Mesendoderm (in vitro differentiated cells): ENCODE measurements around the gene SUMF1.

Source experiments
- DNase-seq: peaks from one replicate; pipeline ENCODE4 v3.0.0; 2013
- H2AK5ac ChIP-seq: 2 replicates; pipeline ENCODE4 v1.6.1; 2013; ENCODE audit warnings: low read length, inconsistent platforms
- H2BK120ac ChIP-seq: 2 replicates; pipeline ENCODE4 v1.6.1; 2013; ENCODE audit warnings: low read depth, mild to moderate bottlenecking, low read length, moderate library complexity, mixed read lengths
- H2BK15ac ChIP-seq: replicated peaks from 2 replicates; pipeline ENCODE4 v1.6.1; 2013; ENCODE audit warnings: low read depth, mild to moderate bottlenecking, moderate library complexity
- H2BK5ac ChIP-seq: 2 replicates; pipeline ENCODE4 v1.6.1; 2013; ENCODE audit warnings: low read length, inconsistent platforms
- H3K18ac ChIP-seq: 2 replicates; pipeline ENCODE4 v1.6.1; 2013; ENCODE audit warnings: mild to moderate bottlenecking, low read length, mixed read lengths
- H3K23ac ChIP-seq: one replicate; pipeline ENCODE4 v1.6.1; 2013; ENCODE audit warnings: low read length
- H3K27ac ChIP-seq: 2 replicates; pipeline ENCODE4 v1.5.1; 2013; ENCODE audit warnings: low read depth, mild to moderate bottlenecking, inconsistent platforms, low read length, moderate library complexity
- H3K27me3 ChIP-seq: 2 replicates; pipeline ENCODE4 v1.6.1; 2013; ENCODE audit warnings: low read length, control low read depth, mild to moderate bottlenecking, inconsistent platforms; ENCODE audit not compliant: insufficient read depth, poor library complexity
- H3K36me3 ChIP-seq: 2 replicates; pipeline ENCODE4 v1.6.1; 2013; ENCODE audit warnings: low read length, inconsistent platforms; ENCODE audit not compliant: control insufficient read depth, insufficient read depth
- H3K4ac ChIP-seq: one replicate; pipeline ENCODE4 v1.6.1; 2013; ENCODE audit warnings: low read depth, mild to moderate bottlenecking, low read length, moderate library complexity
- H3K4me1 ChIP-seq: 2 replicates; pipeline ENCODE4 v1.6.1; 2013; ENCODE audit warnings: low read depth, low read length, inconsistent platforms; ENCODE audit not compliant: control insufficient read depth
- H3K4me2 ChIP-seq: 2 replicates; pipeline ENCODE4 v1.6.1; 2013; ENCODE audit warnings: low read length
- H3K4me3 ChIP-seq: 2 replicates; pipeline ENCODE4 v1.5.1; 2013; ENCODE audit warnings: mild to moderate bottlenecking, low read length
- H3K56ac ChIP-seq: one replicate; pipeline ENCODE4 v1.6.1; 2013; ENCODE audit warnings: low read length
- H3K79me1 ChIP-seq: 2 replicates; pipeline ENCODE4 v1.6.1; 2013; ENCODE audit warnings: low read length, inconsistent platforms
- H3K79me2 ChIP-seq: 2 replicates; pipeline ENCODE4 v1.6.1; 2013; ENCODE audit warnings: mild to moderate bottlenecking, low read length; ENCODE audit not compliant: control insufficient read depth, insufficient read depth
- H3K9ac ChIP-seq: 2 replicates; pipeline ENCODE4 v1.6.1; 2013; ENCODE audit warnings: low read length, inconsistent platforms
- H4K5ac ChIP-seq: one replicate; pipeline ENCODE4 v1.6.1; 2013; ENCODE audit warnings: low read length
- H4K8ac ChIP-seq: one replicate; pipeline ENCODE4 v1.6.1; 2013; ENCODE audit warnings: low read depth, mild to moderate bottlenecking, control low read depth, low read length, moderate library complexity
- WGBS: extraction: QIAGEN DNeasy Blood & Tissue Kit; methylation state at CpG from one replicate; pipeline ENCODE4 v1.1.7; 2013; ENCODE audit warnings: low lambda C conversion rate, missing lambda C conversion rate; ENCODE audit not compliant: insufficient coverage; ENCODE audit errors: extremely low coverage; 5-methylcytosine and 5-hydroxymethylcytosine counted together

SUMF1 gene

GRCh38 chr3:4426782-4427344 lies 40.2 kb downstream of the SUMF1 start:
- DNase-seq = peak; percentile 33
- no peak overlapping the region for H3K56ac ChIP-seq

GRCh38 chr3:4426261-4426781 lies 40.7 kb downstream of the SUMF1 start:
- no peak overlapping the region for H3K9ac ChIP-seq
- DNase-seq = no peak
- no peak overlapping the region for H3K4me3 ChIP-seq
- H2BK15ac ChIP-seq = no peak overlapping the region
- H2BK120ac ChIP-seq = no peak overlapping the region
- H3K36me3 ChIP-seq = no peaks in the 10 kb centered on the region
- no peaks in the 10 kb centered on the region for H3K4me1 ChIP-seq
- no peak overlapping the region for H3K23ac ChIP-seq
- H3K18ac ChIP-seq = no peak overlapping the region
- H4K5ac ChIP-seq = no peak overlapping the region
- no peaks in the 10 kb centered on the region for H3K27me3 ChIP-seq
- no peak overlapping the region for H3K27ac ChIP-seq
- no peaks in the 10 kb centered on the region for H3K79me2 ChIP-seq
- no CpG with 5 or more reads among the region's 3 CpGs for WGBS
- H2AK5ac ChIP-seq = no peak overlapping the region
- H3K4me2 ChIP-seq = no peak overlapping the region
- H3K56ac ChIP-seq = no peak overlapping the region
- H3K4ac ChIP-seq = no peak overlapping the region
- no peak overlapping the region for H2BK5ac ChIP-seq
- no peak overlapping the region for H4K8ac ChIP-seq
- H3K79me1 ChIP-seq = no peaks in the 10 kb centered on the region

More at GRCh38 chr3:4426782-4427344, 40.2 kb downstream of the SUMF1 start:
- no peak overlapping the region for H2AK5ac ChIP-seq
- no peak overlapping the region for H3K4me3 ChIP-seq
- H3K23ac ChIP-seq = no peak overlapping the region
- H3K4ac ChIP-seq = no peak overlapping the region
- no peak overlapping the region for H3K4me2 ChIP-seq
- H4K8ac ChIP-seq = no peak overlapping the region
- no CpG with 5 or more reads among the region's 4 CpGs for WGBS
- no peak overlapping the region for H4K5ac ChIP-seq
- H3K27me3 ChIP-seq = no peaks in the 10 kb centered on the region
- H3K79me2 ChIP-seq = no peaks in the 10 kb centered on the region
- no peak overlapping the region for H2BK15ac ChIP-seq
- H3K4me1 ChIP-seq = no peaks in the 10 kb centered on the region
- no peak overlapping the region for H3K9ac ChIP-seq
- no peaks in the 10 kb centered on the region for H3K36me3 ChIP-seq
- H3K27ac ChIP-seq = no peak overlapping the region
- no peak overlapping the region for H3K18ac ChIP-seq
- H2BK120ac ChIP-seq = no peak overlapping the region
- no peaks in the 10 kb centered on the region for H3K79me1 ChIP-seq
- H2BK5ac ChIP-seq = no peak overlapping the region

- no peak overlapping the region for H3K4me3 ChIP-seq
- no peak overlapping the region for H2BK120ac ChIP-seq
- no CpG with 5 or more reads among the region's 4 CpGs for WGBS
- no peak overlapping the region for H3K9ac ChIP-seq
- H4K5ac ChIP-seq = no peak overlapping the region
- no peak overlapping the region for H3K4me2 ChIP-seq
- no peak overlapping the region for H3K18ac ChIP-seq
- no peaks in the 10 kb centered on the region for H3K79me1 ChIP-seq
- no peak overlapping the region for H2BK15ac ChIP-seq
- no peaks in the 10 kb centered on the region for H3K4me1 ChIP-seq
- no peak overlapping the region for H3K27ac ChIP-seq
- no peak overlapping the region for H2BK5ac ChIP-seq
- no peaks in the 10 kb centered on the region for H3K27me3 ChIP-seq
- H4K8ac ChIP-seq = no peak overlapping the region
- H2AK5ac ChIP-seq = no peak overlapping the region
- H3K56ac ChIP-seq = no peak overlapping the region
- DNase-seq = no peak
- no peak overlapping the region for H3K4ac ChIP-seq
- H3K23ac ChIP-seq = no peak overlapping the region
- H3K36me3 ChIP-seq = no peaks in the 10 kb centered on the region
- H3K79me2 ChIP-seq = no peaks in the 10 kb centered on the region
These were observed 41.4 kb downstream of the SUMF1 start for GRCh38 chr3:4425707-4426106.

DNA sequence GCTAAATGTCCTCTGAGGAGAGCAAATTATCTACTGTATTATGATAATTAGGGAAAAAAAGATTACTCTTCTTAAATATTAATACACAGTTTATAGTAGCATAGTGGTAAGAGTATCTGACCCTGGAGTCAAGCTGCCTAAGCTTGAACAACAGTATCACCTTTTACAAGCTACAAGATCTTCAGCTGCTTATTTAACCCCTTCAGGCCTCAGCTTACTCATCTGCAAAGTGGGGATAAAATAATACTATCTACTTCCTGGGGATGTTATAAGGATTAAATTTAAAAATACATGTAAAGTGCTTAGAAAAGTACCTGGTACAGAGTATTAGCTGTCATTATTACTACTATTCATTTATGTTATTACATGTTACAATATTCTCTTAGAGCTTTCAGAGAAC lies 42.0 kb downstream of the SUMF1 start:
- Histone ChIP-seq H3K79me2 (no peaks in the 10 kb centered on the region), H3K79me1 (no peaks in the 10 kb centered on the region), H3K4me2 (no peak overlapping the region), H3K56ac (no peak overlapping the region), H2AK5ac (no peak overlapping the region), H3K4ac (no peak overlapping the region), H3K27ac (no peak overlapping the region), H3K9ac (no peak overlapping the region), H3K4me1 (no peaks in the 10 kb centered on the region), H2BK15ac (no peak overlapping the region), H3K36me3 (no peaks in the 10 kb centered on the region), H4K5ac (no peak overlapping the region), H3K27me3 (no peaks in the 10 kb centered on the region), H2BK5ac (no peak overlapping the region), H3K23ac (no peak overlapping the region), H2BK120ac (no peak overlapping the region), H3K4me3 (no peak overlapping the region), H4K8ac (no peak overlapping the region), H3K18ac (no peak overlapping the region)
- no peak for DNase-seq

- H3K9ac ChIP-seq = no peak overlapping the region
- no peak overlapping the region for H3K4me3 ChIP-seq
- no peak for DNase-seq
- no peak overlapping the region for H3K4ac ChIP-seq
- no peaks in the 10 kb centered on the region for H3K27me3 ChIP-seq
- H2AK5ac ChIP-seq = no peak overlapping the region
- H3K27ac ChIP-seq = no peak overlapping the region
- no peaks in the 10 kb centered on the region for H3K36me3 ChIP-seq
- no peaks in the 10 kb centered on the region for H3K4me1 ChIP-seq
- no peak overlapping the region for H3K23ac ChIP-seq
- H2BK15ac ChIP-seq = no peak overlapping the region
- H3K18ac ChIP-seq = no peak overlapping the region
- no peak overlapping the region for H4K8ac ChIP-seq
- H3K4me2 ChIP-seq = no peak overlapping the region
- H3K79me2 ChIP-seq = no peaks in the 10 kb centered on the region
- no peak overlapping the region for H2BK5ac ChIP-seq
- H4K5ac ChIP-seq = no peak overlapping the region
- no peak overlapping the region for H2BK120ac ChIP-seq
- H3K56ac ChIP-seq = peak overlapping the region; percentile 15
- no CpG with 5 or more reads among the region's 2 CpGs for WGBS
- no peaks in the 10 kb centered on the region for H3K79me1 ChIP-seq
These were observed 45.9 kb downstream of the SUMF1 start for GRCh38 chr3:4421121-4421520.

- H3K23ac ChIP-seq = no peak overlapping the region
- no peak overlapping the region for H3K27ac ChIP-seq
- H3K4me2 ChIP-seq = no peak overlapping the region
- no peak overlapping the region for H3K4me3 ChIP-seq
- no peak overlapping the region for H3K56ac ChIP-seq
- no peaks in the 10 kb centered on the region for H3K79me1 ChIP-seq
- no peaks in the 10 kb centered on the region for H3K79me2 ChIP-seq
- WGBS = no CpG with 5 or more reads among the region's 1 CpG
- no peak overlapping the region for H2BK5ac ChIP-seq
- H3K4me1 ChIP-seq = no peaks in the 10 kb centered on the region
- no peaks in the 10 kb centered on the region for H3K27me3 ChIP-seq
- no peak overlapping the region for H4K5ac ChIP-seq
- no peak overlapping the region for H2BK15ac ChIP-seq
- H2BK120ac ChIP-seq = no peak overlapping the region
- no peaks in the 10 kb centered on the region for H3K36me3 ChIP-seq
- H3K18ac ChIP-seq = no peak overlapping the region
- H4K8ac ChIP-seq = no peak overlapping the region
- no peak overlapping the region for H3K9ac ChIP-seq
- H2AK5ac ChIP-seq = no peak overlapping the region
- no peak overlapping the region for H3K4ac ChIP-seq
- no peak for DNase-seq
These were observed 47.1 kb downstream of the SUMF1 start for GRCh38 chr3:4419920-4420319.
